MM.1S (cell line): ENCODE data around the gene SHC4.

Source experiments
- DNase-seq: peaks from one replicate; pipeline ENCODE4 v3.0.0-alpha.2; 2015
- H2AFZ ChIP-seq: fragments of 300-600 bp; sonication (generic); 2 replicates; pipeline ENCODE4 v1.6.0; 2016; ENCODE audit warnings: antibody characterized with exemption, low read length
- H3F3A ChIP-seq: fragments of 300-600 bp; sonication (generic); 2 replicates; pipeline ENCODE4 v1.6.1; 2016; ENCODE audit warnings: mild to moderate bottlenecking, antibody characterized with exemption, low read length, moderate library complexity, mixed read lengths; ENCODE audit not compliant: insufficient read depth
- H3K27ac ChIP-seq: fragments of 300-600 bp; sonication (generic); 2 replicates; pipeline ENCODE4 v1.5.1; 2016; ENCODE audit warnings: mild to moderate bottlenecking, low read length
- H3K27me3 ChIP-seq: fragments of 300-600 bp; sonication (generic); replicated peaks from 2 replicates; pipeline ENCODE4 v1.6.0; 2016; ENCODE audit warnings: low read length; ENCODE audit not compliant: insufficient read depth
- H3K36me3 ChIP-seq: fragments of 300-600 bp; sonication (generic); replicated peaks from 2 replicates; pipeline ENCODE4 v1.6.1; 2016; ENCODE audit warnings: mild to moderate bottlenecking, low read length, mixed read lengths; ENCODE audit not compliant: insufficient read depth
- H3K4me1 ChIP-seq: fragments of 300-600 bp; sonication (generic); 2 replicates; pipeline ENCODE4 v1.6.1; 2016; ENCODE audit warnings: low read length, mixed read lengths
- H3K4me2 ChIP-seq: fragments of 300-600 bp; sonication (generic); 2 replicates; pipeline ENCODE4 v1.6.0; 2016; ENCODE audit warnings: low read depth, low read length
- H3K4me3 ChIP-seq: fragments of 300-600 bp; sonication (generic); 2 replicates; pipeline ENCODE4 v1.5.1; 2016; ENCODE audit warnings: low read length, mixed read lengths
- H3K79me2 ChIP-seq: fragments of 300-600 bp; sonication (generic); 2 replicates; pipeline ENCODE4 v1.6.1; 2016; ENCODE audit warnings: mixed run types, low read length, mixed read lengths
- H3K9ac ChIP-seq: fragments of 300-600 bp; sonication (generic); 2 replicates; pipeline ENCODE4 v1.6.1; 2016; ENCODE audit warnings: low read length, mixed read lengths
- H3K9me2 ChIP-seq: fragments of 300-600 bp; sonication (generic); replicated peaks from 2 replicates; pipeline ENCODE4 v1.6.1; 2016; ENCODE audit warnings: mild to moderate bottlenecking, low read length, mixed read lengths; ENCODE audit not compliant: insufficient read depth
- H3K9me3 ChIP-seq: fragments of 300-600 bp; sonication (generic); replicated peaks from 2 replicates; pipeline ENCODE4 v1.6.1; 2016; ENCODE audit warnings: mild to moderate bottlenecking, low read length, mixed read lengths; ENCODE audit not compliant: insufficient read depth
- H4K20me1 ChIP-seq: fragments of 300-600 bp; sonication (generic); 2 replicates; pipeline ENCODE4 v1.6.1; 2016; ENCODE audit warnings: mild to moderate bottlenecking, low read length, moderate library complexity, mixed read lengths; ENCODE audit not compliant: insufficient read depth
- CTCF ChIP-seq: fragments of 300-600 bp; sonication (generic); IDR thresholded peaks from 2 replicates; pipeline ENCODE4 v1.5.1; 2016; ENCODE audit warnings: antibody characterized with exemption, low read length, mixed read lengths
- EZH2 ChIP-seq: fragments of 300-600 bp; sonication (generic); optimal IDR thresholded peaks from 2 replicates; pipeline ENCODE3; 2017; ENCODE audit warnings: low read depth, mild to moderate bottlenecking, antibody characterized with exemption, low read length, mixed read lengths
- EZH2phosphoT487 ChIP-seq: fragments of 300-600 bp; sonication (generic); IDR thresholded peaks from 2 replicates; pipeline ENCODE4 v1.6.1; 2018; ENCODE audit warnings: antibody characterized with exemption, low read length

SHC4 gene

GRCh38 chr15:48880070-48880634 is 83.6 kb downstream of the SHC4 start:
- H2AFZ ChIP-seq = no peak overlapping the region
- peaks cover 21% of the 10 kb centered on the region for H3K79me2 ChIP-seq
- no peak overlapping the region for H3K4me3 ChIP-seq
- H3K27me3 ChIP-seq = no peaks in the 10 kb centered on the region
- H3K9me3 ChIP-seq = no peaks in the 10 kb centered on the region
- H3K36me3 ChIP-seq = no peaks in the 10 kb centered on the region
- no peaks in the 10 kb centered on the region for H3K9me2 ChIP-seq
- no peaks in the 10 kb centered on the region for H4K20me1 ChIP-seq
- no peaks in the 10 kb centered on the region for H3K4me1 ChIP-seq
- TF ChIP-seq EZH2 = no peak
- no peak for TF ChIP-seq EZH2phosphoT487
- no peak for TF ChIP-seq CTCF
- no peak for DNase-seq
- no peak overlapping the region for H3K4me2 ChIP-seq
- H3F3A ChIP-seq = peaks cover 6% of the 10 kb centered on the region; the same call in 1 of the 2 replicates
- H3K9ac ChIP-seq = no peak overlapping the region
- no peak overlapping the region for H3K27ac ChIP-seq

GRCh38 chr15:48877630-48878595 is 85.8 kb downstream of the SHC4 start, which contains the start of gene EID1:
EID1 (plus strand) TSS chr15:48878134; CDS start chr15:48878177, 43 bp downstream.
- Histone ChIP-seq H3K27me3 (no peaks in the 10 kb centered on the region), H4K20me1 (no peaks in the 10 kb centered on the region), H3K4me1 (no peaks in the 10 kb centered on the region), H3K36me3 (no peaks in the 10 kb centered on the region), H3K9me2 (no peaks in the 10 kb centered on the region), H2AFZ (peak within 1 kb of the TSS; percentile 89), H3K9ac (peak within 1 kb of the TSS; percentile 67), H3K9me3 (no peaks in the 10 kb centered on the region), H3K4me3 (peak within 1 kb of the TSS; percentile 85), H3K4me2 (peak within 1 kb of the TSS; percentile 46), H3K27ac (peak within 1 kb of the TSS; percentile 58; the same call in 1 of the 2 replicates), H3K79me2 (peaks cover 21% of the 10 kb centered on the region), H3F3A (peaks cover 6% of the 10 kb centered on the region; the same call in 1 of the 2 replicates)
- peak; percentile 96 for DNase-seq
- TF ChIP-seq CTCF (no peak), EZH2 (no peak), EZH2phosphoT487 (no peak)

- TF ChIP-seq EZH2phosphoT487 (no peak), CTCF (no peak)
- no peak overlapping the region for H3K4me2 ChIP-seq
- H2AFZ ChIP-seq = no peak overlapping the region
These were observed 87.7 kb downstream of the SHC4 start for GRCh38 chr15:48876057-48876456.

More at GRCh38 chr15:48876057-48876456, 87.7 kb downstream of the SHC4 start:
- no peaks in the 10 kb centered on the region for H3K4me1 ChIP-seq
- H3K79me2 ChIP-seq = peaks cover 21% of the 10 kb centered on the region
- H3K9me3 ChIP-seq = no peaks in the 10 kb centered on the region
- H3K9ac ChIP-seq = no peak overlapping the region
- no peak overlapping the region for H3K27ac ChIP-seq
- no peak for DNase-seq
- H3F3A ChIP-seq = peaks cover 6% of the 10 kb centered on the region; the same call in 1 of the 2 replicates
- H3K36me3 ChIP-seq = no peaks in the 10 kb centered on the region
- H3K9me2 ChIP-seq = no peaks in the 10 kb centered on the region
- H3K27me3 ChIP-seq = no peaks in the 10 kb centered on the region
- no peak overlapping the region for H3K4me3 ChIP-seq
- no peaks in the 10 kb centered on the region for H4K20me1 ChIP-seq
